ENCODE measurements around the gene PDZRN3. TPM values are rescaled to one million over a fixed set of nuclear protein-coding genes. Genes with fewer than 3 reads are reported as not detected.

The PDZRN3 gene
- total RNA-seq, 1 donor from 2014 or later = not detected

GRCh38 chr3:73497646-73498406 lies 126.9 kb downstream of the PDZRN3 start:
- DNase-seq (ENCODE audit: low read depth, low spot score) = no peak

GRCh38 chr3:73493543-73494308 lies 131.0 kb downstream of the PDZRN3 start:
- no peak for DNase-seq (ENCODE audit: low read depth, low spot score)

- no peak for DNase-seq (ENCODE audit: low read depth, low spot score)
These were observed 132.6 kb downstream of the PDZRN3 start for GRCh38 chr3:73492186-73492585.

- no peak for DNase-seq (ENCODE audit: low read depth, low spot score)
These were observed 133.5 kb downstream of the PDZRN3 start for GRCh38 chr3:73491287-73491662.

GRCh38 chr3:73490453-73491286 lies 134.1 kb downstream of the PDZRN3 start:
- no peak for DNase-seq (ENCODE audit: low read depth, low spot score)

- DNase-seq (ENCODE audit: low read depth, low spot score) = no peak
These were observed 138.8 kb downstream of the PDZRN3 start for GRCh38 chr3:73485877-73486330.

- DNase-seq (ENCODE audit: low read depth, low spot score) = no peak
These were observed 140.0 kb downstream of the PDZRN3 start for GRCh38 chr3:73484656-73485248.

GRCh38 chr3:73481888-73482287 lies 142.9 kb downstream of the PDZRN3 start:
- no peak for DNase-seq (ENCODE audit: low read depth, low spot score)

GRCh38 chr3:73480187-73480672 lies 144.5 kb downstream of the PDZRN3 start:
- DNase-seq (ENCODE audit: low read depth, low spot score) = no peak

- no peak for DNase-seq (ENCODE audit: low read depth, low spot score)
These were observed 145.4 kb downstream of the PDZRN3 start for GRCh38 chr3:73479325-73479724.

GRCh38 chr3:73478858-73479257 lies 145.9 kb downstream of the PDZRN3 start:
- DNase-seq (ENCODE audit: low read depth, low spot score) = no peak

GRCh38 chr3:73475717-73476116 lies 149.0 kb downstream of the PDZRN3 start:
- DNase-seq (ENCODE audit: low read depth, low spot score) = no peak

- DNase-seq (ENCODE audit: low read depth, low spot score) = no peak
These were observed 149.6 kb downstream of the PDZRN3 start for GRCh38 chr3:73475175-73475574.

- no peak for DNase-seq (ENCODE audit: low read depth, low spot score)
These were observed 150.1 kb downstream of the PDZRN3 start for GRCh38 chr3:73474619-73475018.

- no peak for DNase-seq (ENCODE audit: low read depth, low spot score)
These were observed 150.8 kb downstream of the PDZRN3 start for GRCh38 chr3:73473898-73474416.

GRCh38 chr3:73473181-73473897 lies 151.4 kb downstream of the PDZRN3 start:
- no peak for DNase-seq (ENCODE audit: low read depth, low spot score)

GRCh38 chr3:73471986-73472787 lies 152.6 kb downstream of the PDZRN3 start:
- no peak for DNase-seq (ENCODE audit: low read depth, low spot score)

GRCh38 chr3:73470860-73471259 lies 153.9 kb downstream of the PDZRN3 start:
- no peak for DNase-seq (ENCODE audit: low read depth, low spot score)

- no peak for DNase-seq (ENCODE audit: low read depth, low spot score)
These were observed 155.4 kb downstream of the PDZRN3 start for GRCh38 chr3:73469331-73469730.

- no peak for DNase-seq (ENCODE audit: low read depth, low spot score)
These were observed 157.5 kb downstream of the PDZRN3 start for GRCh38 chr3:73467211-73467610.
